B cell (primary cell): ENCODE results near the gene DNAJB8.
A peak's percentile ranks its signal among the peaks of the same experiment; 100 is the strongest.

Experiments used
- EZH2 ChIP-seq: IDR thresholded peaks from 2 replicates; pipeline ENCODE4 v1.6.1; 2012; ENCODE audit warnings: borderline replicate concordance, low read depth, mild to moderate bottlenecking, moderate library complexity, low read length; ENCODE audit not compliant: insufficient read depth, poor library complexity, severe bottlenecking
- TF ChIP-seq, protein P1 (sequence below): fragments of 200-600 bp; IDR thresholded peaks from one replicate; pipeline ENCODE4 v1.8.0; 2022; ENCODE audit warnings: antibody characterized with exemption, mild to moderate bottlenecking

DNA sequence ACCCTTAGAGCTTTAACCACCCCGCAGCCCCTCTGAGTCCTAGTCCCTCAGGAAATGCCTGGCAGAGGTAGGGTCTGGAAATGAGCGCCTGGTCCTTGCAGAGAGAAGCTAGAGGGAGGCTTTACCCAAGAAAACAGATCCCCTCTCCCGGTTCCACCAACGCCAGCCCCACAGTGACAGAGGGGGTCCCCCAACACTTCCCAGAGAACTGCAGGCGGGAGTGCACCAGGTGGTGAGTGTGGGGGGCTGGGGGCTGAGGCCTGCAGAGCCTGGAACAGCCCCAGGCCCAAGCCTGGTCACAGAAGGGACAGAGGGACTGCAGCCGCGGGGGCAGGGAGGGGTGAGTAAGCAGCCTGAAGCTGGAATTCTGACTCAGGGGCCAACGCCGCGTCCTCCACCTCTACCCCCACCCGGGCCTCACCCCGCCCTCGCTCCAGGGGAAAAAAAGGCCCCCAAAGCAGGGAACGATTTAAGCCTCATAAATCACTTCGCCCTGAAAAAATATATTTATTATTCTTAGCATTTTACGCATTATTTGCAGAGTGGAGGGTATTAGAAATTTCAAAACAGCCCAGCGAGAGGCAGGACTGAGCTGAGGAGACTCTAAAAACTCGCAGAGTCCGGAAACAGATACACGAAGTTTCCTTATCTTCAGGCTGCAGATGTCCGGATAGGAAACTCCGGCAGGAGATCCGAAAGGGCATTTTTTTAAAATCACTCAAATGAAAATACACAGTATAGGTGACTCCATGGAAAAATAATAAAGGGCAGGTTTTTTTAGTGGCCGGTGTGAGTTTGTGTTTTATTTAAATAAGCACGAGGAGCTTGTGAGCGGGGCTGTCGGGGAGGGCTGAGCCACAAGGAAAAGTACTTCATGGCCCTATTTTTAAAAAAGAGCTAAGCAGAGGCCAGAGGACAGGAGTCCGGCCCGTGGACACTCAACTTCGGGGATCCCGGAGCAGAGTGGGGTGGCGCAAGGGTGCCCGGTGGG lies 16.3 kb upstream of the DNAJB8 start:
- TF ChIP-seq, protein P1, sequence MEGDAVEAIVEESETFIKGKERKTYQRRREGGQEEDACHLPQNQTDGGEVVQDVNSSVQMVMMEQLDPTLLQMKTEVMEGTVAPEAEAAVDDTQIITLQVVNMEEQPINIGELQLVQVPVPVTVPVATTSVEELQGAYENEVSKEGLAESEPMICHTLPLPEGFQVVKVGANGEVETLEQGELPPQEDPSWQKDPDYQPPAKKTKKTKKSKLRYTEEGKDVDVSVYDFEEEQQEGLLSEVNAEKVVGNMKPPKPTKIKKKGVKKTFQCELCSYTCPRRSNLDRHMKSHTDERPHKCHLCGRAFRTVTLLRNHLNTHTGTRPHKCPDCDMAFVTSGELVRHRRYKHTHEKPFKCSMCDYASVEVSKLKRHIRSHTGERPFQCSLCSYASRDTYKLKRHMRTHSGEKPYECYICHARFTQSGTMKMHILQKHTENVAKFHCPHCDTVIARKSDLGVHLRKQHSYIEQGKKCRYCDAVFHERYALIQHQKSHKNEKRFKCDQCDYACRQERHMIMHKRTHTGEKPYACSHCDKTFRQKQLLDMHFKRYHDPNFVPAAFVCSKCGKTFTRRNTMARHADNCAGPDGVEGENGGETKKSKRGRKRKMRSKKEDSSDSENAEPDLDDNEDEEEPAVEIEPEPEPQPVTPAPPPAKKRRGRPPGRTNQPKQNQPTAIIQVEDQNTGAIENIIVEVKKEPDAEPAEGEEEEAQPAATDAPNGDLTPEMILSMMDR = no peak
- peak; percentile 46 for TF ChIP-seq EZH2
